SK-N-SH (cell line): ENCODE results near the gene ANO10.

ENCODE experiments used
- EZH2phosphoT487 ChIP-seq: fragments of 200-600 bp; sonication (generic); IDR thresholded peaks from 2 replicates; pipeline ENCODE4 v1.6.1; 2017; ENCODE audit warnings: low read depth, mixed run types, mild to moderate bottlenecking, antibody characterized with exemption, moderate library complexity, borderline replicate concordance
- FOXJ3 ChIP-seq: sonication (generic); formaldehyde crosslinking; IDR thresholded peaks from 2 replicates; pipeline ENCODE4 v1.5.1; 2020; ENCODE audit warnings: mild to moderate bottlenecking, missing genetic modification reagents
- POLR2AphosphoS5 ChIP-seq: IDR thresholded peaks from 2 replicates; pipeline ENCODE4 v1.6.1; 2012; ENCODE audit warnings: low read depth, low read length
- TAF1 ChIP-seq: IDR thresholded peaks from 2 replicates; pipeline ENCODE4 v1.6.1; 2012; ENCODE audit warnings: low read depth, mild to moderate bottlenecking, low read length, moderate library complexity, borderline replicate concordance
- YY1 ChIP-seq: IDR thresholded peaks from 2 replicates; pipeline ENCODE4 v1.4.0; 2012; ENCODE audit warnings: low read depth, mild to moderate bottlenecking
- TF ChIP-seq, protein P1 (sequence below): fragments of 200-600 bp; sonication (generic); IDR thresholded peaks from 2 replicates; pipeline ENCODE4 v1.6.1; 2017; ENCODE audit warnings: antibody characterized with exemption, mild to moderate bottlenecking, moderate library complexity

GRCh38 chr3:43331381-43331780 lies 290.4 kb downstream of the ANO10 start:
- TF ChIP-seq, protein P1, sequence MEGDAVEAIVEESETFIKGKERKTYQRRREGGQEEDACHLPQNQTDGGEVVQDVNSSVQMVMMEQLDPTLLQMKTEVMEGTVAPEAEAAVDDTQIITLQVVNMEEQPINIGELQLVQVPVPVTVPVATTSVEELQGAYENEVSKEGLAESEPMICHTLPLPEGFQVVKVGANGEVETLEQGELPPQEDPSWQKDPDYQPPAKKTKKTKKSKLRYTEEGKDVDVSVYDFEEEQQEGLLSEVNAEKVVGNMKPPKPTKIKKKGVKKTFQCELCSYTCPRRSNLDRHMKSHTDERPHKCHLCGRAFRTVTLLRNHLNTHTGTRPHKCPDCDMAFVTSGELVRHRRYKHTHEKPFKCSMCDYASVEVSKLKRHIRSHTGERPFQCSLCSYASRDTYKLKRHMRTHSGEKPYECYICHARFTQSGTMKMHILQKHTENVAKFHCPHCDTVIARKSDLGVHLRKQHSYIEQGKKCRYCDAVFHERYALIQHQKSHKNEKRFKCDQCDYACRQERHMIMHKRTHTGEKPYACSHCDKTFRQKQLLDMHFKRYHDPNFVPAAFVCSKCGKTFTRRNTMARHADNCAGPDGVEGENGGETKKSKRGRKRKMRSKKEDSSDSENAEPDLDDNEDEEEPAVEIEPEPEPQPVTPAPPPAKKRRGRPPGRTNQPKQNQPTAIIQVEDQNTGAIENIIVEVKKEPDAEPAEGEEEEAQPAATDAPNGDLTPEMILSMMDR = no peak
- TF ChIP-seq POLR2AphosphoS5 = no peak
- TF ChIP-seq FOXJ3 (CRISPR knock-in tag) = no peak
- no peak for TF ChIP-seq YY1
- TF ChIP-seq TAF1 = no peak
- no peak for TF ChIP-seq EZH2phosphoT487
